Spleen (tissue), 7 donors: Measurements from ENCODE around the gene EDIL3.

ENCODE experiments used
- CTCF ChIP-seq, 11 experiments: fragments of 200-600 bp in 7 of 11; fragments of 450-650 bp in 4 of 11; sonication (generic) in 4 of 11; IDR thresholded peaks in 8 of 11; conservative IDR thresholded peaks in 3 of 11; 1 replicate in 7 of 11; 2 replicates in 4 of 11; pipeline versions ENCODE4 v1.4.0 to v1.8.0; 2016 to 2021; ENCODE audit warnings: antibody characterized with exemption in 11 of 11, inconsistent platforms in 4 of 11, mild to moderate bottlenecking in 1 of 11
- POLR2A ChIP-seq, 3 donors: fragments of 450-650 bp; IDR thresholded peaks; one replicate each; pipeline ENCODE4 v1.5.1; 2017; ENCODE audit warnings: antibody characterized with exemption in 3 of 3, mild to moderate bottlenecking in 1 of 3
- POLR2AphosphoS5 ChIP-seq, 3 donors: sonication (generic); formaldehyde crosslinking; IDR thresholded peaks; one replicate each; pipeline ENCODE4 v1.5.1; 2017; ENCODE audit warnings: antibody characterized with exemption in 3 of 3
- donor health status: DM: no; HTN: no; CAD: no; lungs with moderate emphysema.
- donor health status: DM: no; HTN: no; CAD: no.
- donor health status: DM: no; HTN: no; CAD: no.

- TF ChIP-seq POLR2AphosphoS5 (IDR thresholded peaks at IDR 0.05) (no peak), CTCF (IDR thresholded peaks at IDR 0.05 in 8 of 11, conservative IDR thresholded peaks at IDR 0.05 in 3 of 11) (no peak), POLR2A (IDR thresholded peaks at IDR 0.05) (no peak)
Measured at GRCh38 chr5:84242286-84242685, 142.4 kb downstream of the EDIL3 start.
